GM10266 (cell line): ENCODE results near the gene ZNF432.
"Not testable (repeated sequence)": the region's sequence is repeated elsewhere in the genome, so short reads cannot be mapped to it uniquely, and the experiment has no call there.

ENCODE experiments used
- DNase-seq: peaks from one replicate; pipeline ENCODE4 v3.0.0; 2012; ENCODE audit errors: extremely low spot score
- CTCF ChIP-seq: IDR thresholded peaks from 2 replicates; pipeline ENCODE4 v1.5.1; 2012; ENCODE audit warnings: mild to moderate bottlenecking, low read depth; ENCODE audit not compliant: control insufficient read depth, insufficient read depth; ENCODE audit errors: missing control alignments

ZNF432 gene

GRCh38 chr19:52066258-52066863 is 17.7 kb upstream of the ZNF432 start:
- TF ChIP-seq CTCF, result no peak
- no peak for DNase-seq

GRCh38 chr19:52065399-52065798 is 16.8 kb upstream of the ZNF432 start:
- no peak for DNase-seq
- TF ChIP-seq CTCF, result no peak

GRCh38 chr19:52056480-52056879 is 7.8 kb upstream of the ZNF432 start:
- not testable (repeated sequence) for DNase-seq

GRCh38 chr19:52051736-52052135 is 3.1 kb upstream of the ZNF432 start:
- DNase-seq, result not testable (repeated sequence)

- no peak for TF ChIP-seq CTCF
- no peak for DNase-seq
Measured at GRCh38 chr19:52039169-52039568, 9.5 kb downstream of the ZNF432 start.

- no peak for DNase-seq
- TF ChIP-seq CTCF, result no peak
Measured at GRCh38 chr19:52034051-52034728, 14.4 kb downstream of the ZNF432 start.

GRCh38 chr19:52028780-52029123 is 19.9 kb downstream of the ZNF432 start:
- no peak for TF ChIP-seq CTCF
- DNase-seq, result peak; percentile 23

GRCh38 chr19:52028027-52028779 is 20.4 kb downstream of the ZNF432 start, which contains the start of gene ZNF614:
Gene ZNF614, minus strand, starts transcription at chr19:52028379. Its CDS starts 2,634 bp downstream, at chr19:52025745.
- DNase-seq, result peak; percentile 86
- TF ChIP-seq CTCF, result no peak

- DNase-seq, result not testable (repeated sequence)
Measured at GRCh38 chr19:52026255-52026990, 22.2 kb downstream of the ZNF432 start.

- not testable (repeated sequence) for DNase-seq
Measured at GRCh38 chr19:52024478-52024877, 24.2 kb downstream of the ZNF432 start.
